Suppressor macrophage (primary cell): ENCODE measurements around the gene AHSP.
"Not testable (repeated sequence)": the region's sequence is repeated elsewhere in the genome, so short reads cannot be mapped to it uniquely, and the experiment has no call there.

Experiments used
- DNase-seq, 4 experiments: peaks; one replicate each; pipeline ENCODE4 v3.0.0-alpha.2; 2020 to 2022
- total RNA-seq, 17 experiments: gene quantifications; one replicate each; lab custom pipeline; 2026; ENCODE audit warnings: mixed read lengths in 6 of 17, inconsistent platforms in 3 of 17; lab: John Stamatoyannopoulos, UW

AHSP gene
- 0 to 3.7 (median 0) reads per million in 17 experiments for total RNA-seq

DNA sequence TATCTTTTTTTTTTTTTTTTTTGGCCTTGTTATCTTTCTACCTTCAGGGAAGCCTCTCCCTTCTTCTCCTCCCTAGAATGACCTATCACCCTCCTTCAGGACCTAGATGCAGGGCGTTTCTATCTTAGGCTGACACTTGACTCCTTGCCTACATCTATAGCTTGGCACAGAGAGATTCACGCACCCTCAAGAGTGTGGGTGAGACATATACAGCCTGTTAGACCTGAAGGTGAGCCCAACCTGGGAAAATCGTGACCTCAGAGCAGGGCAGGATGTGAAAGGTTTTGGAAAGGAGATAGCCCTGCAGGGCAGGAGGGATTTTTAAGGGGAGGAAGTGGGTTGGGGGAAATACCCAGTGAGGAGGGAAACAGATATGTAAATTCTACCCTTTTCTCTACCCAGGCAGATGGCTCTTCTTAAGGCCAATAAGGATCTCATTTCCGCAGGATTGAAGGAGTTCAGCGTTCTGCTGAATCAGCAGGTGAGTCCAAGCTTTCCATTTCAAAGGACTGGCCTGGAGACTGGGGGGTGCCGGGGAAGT lies at the start of gene AHSP:
TSS of gene AHSP (plus strand) at position 167 of the 541 bp plus-strand sequence. CDS start at position 407, 240 bp downstream.
- no peak for DNase-seq

DNA sequence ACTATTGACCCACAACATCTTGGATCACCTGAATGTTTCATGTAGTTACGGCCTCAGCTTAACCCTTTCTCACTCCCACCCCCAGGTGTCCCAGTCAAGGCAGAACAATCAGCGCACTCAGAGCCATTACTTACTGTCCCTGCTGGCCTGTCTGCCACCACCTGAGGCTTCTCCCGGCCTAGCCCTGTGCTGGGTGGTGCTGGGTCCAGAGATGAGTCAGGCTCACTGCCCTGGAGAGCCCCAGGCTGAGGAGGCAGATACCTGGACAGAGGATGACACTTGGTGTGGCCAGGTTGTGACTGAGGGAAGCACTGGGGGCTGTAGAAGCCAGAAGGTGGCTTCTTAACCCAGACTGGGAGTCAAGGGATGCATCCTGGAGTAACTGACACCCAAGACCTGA lies 48.7 kb upstream of the AHSP start:
- DNase-seq: no peak

DNA sequence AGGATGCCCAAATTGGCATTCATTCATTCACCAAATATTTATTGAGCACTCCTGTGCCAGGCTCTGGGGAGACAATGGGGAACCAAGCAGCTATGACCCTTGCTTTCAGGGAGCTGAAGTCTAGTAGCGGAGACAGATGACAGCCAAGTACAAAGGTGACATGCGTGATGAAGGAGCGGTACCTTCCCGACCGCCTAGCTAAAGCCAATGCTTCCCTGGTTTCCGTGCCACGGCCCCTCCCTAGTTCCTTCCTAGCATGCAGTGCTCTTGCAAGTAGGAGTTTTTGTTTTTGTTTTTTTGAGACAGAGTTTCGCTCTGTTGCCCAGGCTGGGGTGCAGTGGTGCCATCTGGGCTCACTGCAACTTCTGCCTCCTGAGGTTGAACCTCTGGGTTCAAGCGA lies 47.9 kb upstream of the AHSP start:
- DNase-seq: no peak

- peak; percentile 31 to 57 (median 52) for DNase-seq
Observed at GRCh38 chr16:31480851-31481536, 46.7 kb upstream of the AHSP start.

GRCh38 chr16:31483081-31483480 lies 44.6 kb upstream of the AHSP start, which contains the start of gene SLC5A2:
SLC5A2 (plus strand) TSS chr16:31483123; CDS start chr16:31483137, 14 bp downstream.
- no peak for DNase-seq

- not testable (repeated sequence) for DNase-seq
Observed at GRCh38 chr16:31484048-31484447, 43.7 kb upstream of the AHSP start.

- DNase-seq: peak in 1 of 4 experiments; percentile 29
Observed at GRCh38 chr16:31484491-31485171, 43.1 kb upstream of the AHSP start.

DNA sequence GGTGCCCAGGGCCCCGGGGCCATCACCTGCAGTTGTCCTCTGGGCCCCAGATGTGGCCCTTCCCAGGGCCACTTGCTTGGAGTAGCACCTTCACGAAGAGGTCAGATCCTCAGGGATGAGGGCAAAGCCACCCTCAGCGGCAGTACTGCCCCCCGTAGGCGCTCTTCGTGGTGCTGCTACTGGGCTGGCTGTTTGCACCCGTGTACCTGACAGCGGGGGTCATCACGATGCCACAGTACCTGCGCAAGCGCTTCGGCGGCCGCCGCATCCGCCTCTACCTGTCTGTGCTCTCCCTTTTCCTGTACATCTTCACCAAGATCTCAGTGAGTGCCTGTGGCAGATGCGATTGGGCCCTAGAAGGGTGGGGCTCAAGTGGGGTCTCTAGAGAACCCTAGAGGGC lies 42.1 kb upstream of the AHSP start:
- DNase-seq: no peak

GRCh38 chr16:31486045-31486444 lies 41.7 kb upstream of the AHSP start:
- no peak for DNase-seq

DNA sequence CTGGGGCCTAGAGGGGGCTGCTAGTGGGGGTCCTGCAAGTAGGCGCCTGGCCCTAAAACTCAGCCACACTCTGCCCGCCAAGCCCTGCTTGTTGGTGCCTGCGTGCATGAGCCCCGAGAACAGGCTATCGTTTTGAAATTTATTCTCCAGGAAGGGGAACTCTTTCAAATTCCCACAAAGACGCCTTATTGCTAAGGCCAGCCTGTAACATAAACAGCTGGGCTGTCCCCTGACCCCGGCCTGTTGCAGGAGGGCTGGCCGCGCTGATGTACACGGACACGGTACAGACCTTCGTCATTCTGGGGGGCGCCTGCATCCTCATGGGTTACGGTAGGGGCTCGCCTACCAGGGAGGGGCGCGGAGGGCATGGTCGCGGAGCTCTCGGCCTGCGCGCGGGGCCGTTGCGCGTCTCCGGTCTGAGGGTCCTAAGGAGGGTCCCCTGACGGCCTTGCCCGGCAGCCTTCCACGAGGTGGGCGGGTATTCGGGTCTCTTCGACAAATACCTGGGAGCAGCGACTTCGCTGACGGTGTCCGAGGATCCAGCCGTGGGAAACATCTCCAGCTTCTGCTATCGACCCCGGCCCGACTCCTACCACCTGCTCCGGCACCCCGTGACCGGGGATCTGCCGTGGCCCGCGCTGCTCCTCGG lies 40.5 kb upstream of the AHSP start:
- DNase-seq: peak; percentile 17 to 57 (median 50)

DNA sequence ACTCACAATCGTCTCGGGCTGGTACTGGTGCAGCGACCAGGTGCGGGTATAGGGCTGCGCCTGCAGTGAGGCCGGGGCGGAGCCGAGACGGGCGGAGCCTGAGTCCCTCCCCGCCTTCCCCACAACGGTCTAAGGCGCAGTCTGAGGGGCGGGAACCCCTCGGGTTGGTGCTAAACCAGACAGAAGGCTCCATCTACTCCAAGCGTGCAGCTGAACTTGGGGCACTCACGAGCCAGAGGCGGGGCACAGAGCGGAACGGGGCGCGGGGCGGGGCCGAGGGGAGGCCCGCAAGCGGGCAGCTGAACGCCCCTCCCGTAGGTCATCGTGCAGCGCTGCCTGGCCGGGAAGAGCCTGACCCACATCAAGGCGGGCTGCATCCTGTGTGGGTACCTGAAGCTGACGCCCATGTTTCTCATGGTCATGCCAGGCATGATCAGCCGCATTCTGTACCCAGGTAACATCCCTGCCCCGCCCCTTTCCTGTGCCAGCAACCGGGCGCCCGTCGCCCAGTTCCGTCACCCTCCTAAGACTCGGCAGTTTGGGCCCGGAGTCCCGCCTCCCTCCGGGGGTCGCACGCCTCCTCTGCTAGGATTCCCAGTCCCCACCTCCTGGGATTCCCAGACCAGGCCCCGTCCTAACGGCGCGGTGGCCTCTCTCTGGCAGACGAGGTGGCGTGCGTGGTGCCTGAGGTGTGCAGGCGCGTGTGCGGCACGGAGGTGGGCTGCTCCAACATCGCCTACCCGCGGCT lies 39.8 kb upstream of the AHSP start:
- DNase-seq: peak; percentile 28 to 60 (median 40)

- DNase-seq: no peak
Observed at GRCh38 chr16:31488468-31489297, 39.0 kb upstream of the AHSP start.

GRCh38 chr16:31489298-31489564 lies 38.5 kb upstream of the AHSP start:
- no peak for DNase-seq

GRCh38 chr16:31489616-31490584 lies 37.8 kb upstream of the AHSP start:
- no peak for DNase-seq

DNA sequence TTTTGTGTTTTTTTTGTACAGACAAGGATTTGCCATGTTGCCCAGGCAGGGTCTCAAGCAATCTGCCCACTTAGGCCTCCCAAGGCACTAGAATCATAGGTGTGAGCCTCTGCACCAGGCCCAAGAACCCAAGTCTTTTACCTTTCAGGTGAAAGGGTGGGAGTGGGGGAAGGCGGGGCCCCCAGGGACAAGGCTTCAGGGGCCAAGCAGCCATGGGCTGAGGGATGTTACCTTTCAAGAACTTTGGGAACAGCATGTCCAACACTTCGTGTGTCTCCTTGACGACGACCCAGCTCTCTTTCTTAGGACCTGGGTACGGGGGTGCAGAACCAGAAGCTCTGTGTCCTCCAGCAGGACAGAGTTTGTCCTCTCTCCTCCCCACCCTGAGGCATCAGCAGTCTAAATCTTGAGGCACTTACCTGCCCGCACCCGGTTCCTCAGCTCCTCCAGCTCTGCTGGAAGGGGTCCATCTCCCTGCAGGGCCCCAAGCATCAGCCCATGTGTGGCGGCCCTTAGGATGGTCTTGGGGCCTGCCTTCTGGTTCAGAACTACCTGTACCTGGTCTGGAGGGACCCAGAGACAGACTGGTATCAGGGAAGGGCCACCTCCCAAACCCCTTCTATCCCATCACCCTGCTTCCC lies 35.8 kb upstream of the AHSP start:
- DNase-seq: no peak

DNA sequence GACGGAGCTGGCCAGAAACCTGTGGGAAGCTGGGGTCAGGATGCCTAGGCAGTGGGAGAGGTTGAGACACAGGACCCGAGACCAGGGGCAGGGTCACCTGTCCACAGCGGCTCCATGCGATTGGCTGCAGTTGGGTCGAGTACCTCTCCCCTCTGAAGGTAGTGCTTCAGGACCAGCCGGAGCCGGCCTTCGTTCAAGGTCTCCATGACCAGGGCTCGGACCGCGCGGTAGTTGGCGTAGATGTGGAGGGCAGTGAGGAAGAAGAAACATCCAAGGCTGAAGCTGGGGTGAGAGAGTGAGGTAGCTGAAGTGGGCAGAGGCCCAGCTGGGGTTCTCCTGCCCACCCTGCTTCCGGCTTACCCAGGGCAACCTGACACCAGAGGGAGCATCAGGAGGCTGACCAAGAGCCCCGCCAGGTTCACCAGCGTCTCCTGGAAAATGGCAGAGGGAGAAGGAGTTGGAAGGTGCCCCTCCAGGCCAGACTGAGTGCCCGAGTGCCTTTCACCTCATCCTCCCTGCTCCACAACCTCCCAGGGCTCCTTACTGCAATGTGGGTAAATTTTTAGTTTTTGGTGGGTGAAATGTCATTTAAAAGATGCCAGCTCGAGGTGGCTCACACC lies 34.1 kb upstream of the AHSP start:
- DNase-seq: no peak

DNA sequence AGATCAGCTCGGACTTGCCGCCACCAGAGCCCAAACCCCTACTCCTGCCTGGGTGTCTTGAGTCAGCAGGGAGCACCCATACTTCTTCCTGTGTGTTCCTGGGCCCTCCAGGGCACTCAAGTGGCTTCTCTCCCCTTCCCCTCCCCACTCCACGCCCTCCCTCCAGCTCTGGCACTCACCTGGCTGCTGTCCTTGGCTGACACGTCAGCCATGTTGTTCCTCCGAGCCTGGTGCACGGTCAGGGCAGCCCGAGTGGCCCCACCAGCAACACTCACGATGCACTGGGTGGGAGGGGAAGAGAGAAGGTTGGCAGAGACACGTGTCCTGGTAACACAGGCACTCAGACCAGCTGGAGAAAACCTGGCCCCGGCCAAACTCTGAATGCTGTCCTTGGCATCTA lies 31.0 kb upstream of the AHSP start:
- no peak for DNase-seq

DNA sequence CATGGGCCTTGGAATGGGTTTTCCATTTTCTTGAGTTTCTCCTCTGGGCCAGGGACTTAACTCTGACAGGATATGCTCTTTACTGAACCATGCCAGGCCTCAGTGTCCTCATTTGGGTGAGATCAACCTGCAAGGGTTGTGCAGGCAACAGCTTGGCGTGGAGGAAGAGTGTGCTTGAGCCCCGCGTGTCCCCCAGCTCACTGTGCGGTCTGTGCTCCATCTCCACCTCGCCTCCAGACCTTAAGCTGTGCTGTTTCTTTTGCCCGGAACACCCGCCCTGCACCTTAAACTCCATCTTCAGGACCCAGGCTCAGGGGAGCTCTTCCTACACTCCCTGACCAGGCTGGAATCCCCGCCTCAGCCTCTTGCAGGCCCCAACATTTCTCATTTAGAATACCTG lies 29.2 kb upstream of the AHSP start:
- no peak for DNase-seq

DNA sequence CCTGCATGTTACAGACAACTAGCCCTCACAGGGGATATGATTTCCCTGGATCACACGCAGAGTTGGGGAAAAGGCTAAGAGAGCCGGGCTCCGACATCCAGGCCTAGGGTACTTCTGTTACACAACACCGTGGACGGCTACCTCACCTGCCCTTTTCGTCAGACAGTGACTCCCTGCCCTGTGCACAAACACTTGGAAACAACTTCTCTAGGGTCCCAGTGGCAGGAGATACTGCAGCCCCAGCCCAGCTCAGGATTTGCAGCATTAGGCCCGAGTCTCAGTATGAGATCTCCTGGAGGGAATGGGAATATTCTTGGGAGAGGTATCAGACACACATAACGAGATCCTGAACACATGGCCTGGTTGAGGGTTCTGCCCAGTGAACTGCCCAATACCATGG lies 27.8 kb upstream of the AHSP start:
- DNase-seq: no peak
